Common myeloid progenitor, CD34-positive (primary cell): ENCODE results near the gene CBR1.
"Not testable (repeated sequence)": the region's sequence is repeated elsewhere in the genome, so short reads cannot be mapped to it uniquely, and the experiment has no call there.

Experiments used
- CTCF ChIA-PET: fragments of 350-600 bp; sonication (Branson Sonifier 250); formaldehyde crosslinking; loops from one replicate; lab custom pipeline; 2021; ENCODE audit warnings: antibody characterized with exemption; lab: Charles Lee
- POLR2A ChIA-PET: fragments of 350-600 bp; sonication (Branson Sonifier 250); formaldehyde crosslinking; loops from one replicate; lab custom pipeline; 2021; ENCODE audit warnings: antibody characterized with exemption; lab: Charles Lee
- DNase-seq, 3 donors: peaks; one replicate each; pipeline versions ENCODE4 v3.0.0 to v3.0.0-alpha.2; 2013
- H3K27ac ChIP-seq, 2 experiments: 1 replicate in 1 of 2; 2 replicates in 1 of 2; pipeline ENCODE4 v1.7.0; 2013; ENCODE audit warnings: inconsistent platforms in 2 of 2, low read length in 2 of 2, mild to moderate bottlenecking in 2 of 2, low read depth in 1 of 2, moderate library complexity in 1 of 2; ENCODE audit not compliant: severe bottlenecking in 2 of 2, insufficient read depth in 1 of 2, poor library complexity in 1 of 2
- H3K27me3 ChIP-seq, 5 experiments: replicated peaks in 2 of 5; 1 replicate in 3 of 5; 2 replicates in 2 of 5; pipeline versions ENCODE4 v1.6.1 to v1.7.0; 2013; ENCODE audit warnings: low read length in 4 of 5, mild to moderate bottlenecking in 2 of 5, moderate library complexity in 2 of 5, inconsistent platforms in 1 of 5; ENCODE audit not compliant: insufficient read depth in 5 of 5, control insufficient read depth in 4 of 5
- H3K36me3 ChIP-seq, 4 experiments: 1 replicate in 2 of 4; 2 replicates in 2 of 4; pipeline versions ENCODE4 v1.6.1 to v1.7.0; 2013; ENCODE audit warnings: low read length in 3 of 4, control low read depth in 1 of 4, mild to moderate bottlenecking in 1 of 4; ENCODE audit not compliant: control insufficient read depth in 4 of 4, insufficient read depth in 4 of 4
- H3K4me1 ChIP-seq, 4 experiments: 1 replicate in 3 of 4; 2 replicates in 1 of 4; pipeline versions ENCODE4 v1.6.1 to v1.7.1; 2013; ENCODE audit warnings: low read length in 3 of 4, mild to moderate bottlenecking in 3 of 4, control low read depth in 1 of 4, inconsistent platforms in 1 of 4, moderate library complexity in 1 of 4; ENCODE audit not compliant: control insufficient read depth in 4 of 4, insufficient read depth in 4 of 4; ENCODE audit errors: control extremely low read depth in 1 of 4
- H3K4me3 ChIP-seq, 7 experiments: 1 replicate in 4 of 7; 2 replicates in 3 of 7; pipeline versions ENCODE4 v1.5.1 to v1.7.0; 2013; ENCODE audit warnings: mild to moderate bottlenecking in 7 of 7, low read length in 6 of 7, moderate library complexity in 6 of 7, inconsistent platforms in 2 of 7, low read depth in 2 of 7, control low read depth in 1 of 7; ENCODE audit not compliant: insufficient read depth in 4 of 7, control insufficient read depth in 1 of 7; ENCODE audit errors: extremely low read depth in 1 of 7
- H3K9me3 ChIP-seq, 5 experiments: 1 replicate in 4 of 5; 2 replicates in 1 of 5; pipeline versions ENCODE4 v1.6.1 to v1.7.1; 2013; ENCODE audit warnings: low read length in 4 of 5, mild to moderate bottlenecking in 2 of 5, inconsistent platforms in 1 of 5, low read depth in 1 of 5, moderate library complexity in 1 of 5; ENCODE audit not compliant: control insufficient read depth in 4 of 5, insufficient read depth in 2 of 5; ENCODE audit errors: control extremely low read depth in 1 of 5
- WGBS: methylation state at CpG from one replicate; pipeline ENCODE4 v1.1.5; 2013; ENCODE audit not compliant: insufficient coverage; 5-methylcytosine and 5-hydroxymethylcytosine counted together

The CBR1 gene

GRCh38 chr21:36072453-36073162 lies 2.8 kb downstream of the CBR1 start:
- no peak overlapping the region for H3K4me3 ChIP-seq

GRCh38 chr21:36073181-36073580 lies 3.4 kb downstream of the CBR1 start:
- DNase-seq: peak in 1 of 3 donors; percentile 63
- POLR2A ChIA-PET: no interaction called here
- H3K36me3 ChIP-seq: peaks cover 0 to 18% (median 11%) of the 10 kb centered on the region in 4 experiments
- CTCF ChIA-PET: interaction anchor here (0.7 to 1.8 kb wide), 6 partner anchors 9 to 106 kb away, joined by 3 to 8 read pairs (median 4); no protein-coding TSS in a partner anchor
- peaks cover under 1 to 7% (median 4%) of the 10 kb centered on the region in 5 experiments for H3K9me3 ChIP-seq
- no peaks in the 10 kb centered on the region for H3K27me3 ChIP-seq
- H3K4me3 ChIP-seq: no peak overlapping the region
- peaks cover 0 to 40% (median 7%) of the 10 kb centered on the region in 4 experiments for H3K4me1 ChIP-seq
- WGBS: 26% methylated on average over 2 of the region's 3 CpGs
- no peak overlapping the region for H3K27ac ChIP-seq

More at GRCh38 chr21:36072453-36073162, 2.8 kb downstream of the CBR1 start:
- H3K27ac ChIP-seq: no peak overlapping the region
- peaks cover 0 to 37% (median 6%) of the 10 kb centered on the region in 4 experiments for H3K4me1 ChIP-seq
- CTCF ChIA-PET: interaction anchor here (0.7 to 1.8 kb wide), 4 partner anchors 10 to 106 kb away, joined by 3 to 8 read pairs (median 4); no protein-coding TSS in a partner anchor
- H3K36me3 ChIP-seq: peaks cover 0 to 18% (median 11%) of the 10 kb centered on the region in 4 experiments
- no peak for DNase-seq
- WGBS: 100% methylated on average over 11 of the region's 12 CpGs
- H3K27me3 ChIP-seq: no peaks in the 10 kb centered on the region
- H3K9me3 ChIP-seq: peaks cover 4 to 13% (median 4%) of the 10 kb centered on the region in 5 experiments
- POLR2A ChIA-PET: no interaction called here

- H3K36me3 ChIP-seq: peaks cover 0 to 18% (median 11%) of the 10 kb centered on the region in 4 experiments
- not testable (repeated sequence) for H3K9me3 ChIP-seq, H3K27me3 ChIP-seq, H3K27ac ChIP-seq, H3K4me3 ChIP-seq
- H3K4me1 ChIP-seq: peaks cover 0 to 43% (median 8%) of the 10 kb centered on the region in 4 experiments
- no CpG with 5 or more reads among the region's 5 CpGs for WGBS
- ChIA-PET CTCF (interaction anchor here (0.7 to 0.8 kb wide), 3 partner anchors 30 to 105 kb away, joined by 3 to 4 read pairs (median 3); no protein-coding TSS in a partner anchor), POLR2A (interaction anchor here (0.6 kb wide), 1 partner anchor 21 kb away, joined by 3 read pairs; no protein-coding TSS in a partner anchor)
- DNase-seq: peak in 1 of 3 donors; percentile 43
Observed at GRCh38 chr21:36073911-36074310, 4.1 kb downstream of the CBR1 start.

- peaks cover 0 to 2% (median 0%) of the 10 kb centered on the region in 5 experiments for H3K9me3 ChIP-seq
Observed at GRCh38 chr21:36075171-36075570, 5.3 kb downstream of the CBR1 start.

GRCh38 chr21:36075953-36076352 lies 6.1 kb downstream of the CBR1 start:
- Histone ChIP-seq H3K27ac (no peak overlapping the region), H3K36me3 (peaks cover 0 to 17% (median 11%) of the 10 kb centered on the region in 4 experiments), H3K4me1 (peaks cover 0 to 38% (median 12%) of the 10 kb centered on the region in 4 experiments), H3K9me3 (peaks cover 0 to 2% (median 0%) of the 10 kb centered on the region in 5 experiments), H3K4me3 (no peak overlapping the region), H3K27me3 (no peaks in the 10 kb centered on the region)
- ChIA-PET CTCF (interaction anchor here (1.1 to 2.1 kb wide), 4 partner anchors 9 to 28 kb away, joined by 3 to 9 read pairs (median 6); partner anchors contain the start of gene SETD4), POLR2A (no interaction called here)
- no peak for DNase-seq
- WGBS: 100% methylated on average over 4 of the region's 5 CpGs

More at GRCh38 chr21:36075171-36075570, 5.3 kb downstream of the CBR1 start:
- DNase-seq: no peak
- WGBS: 100% methylated on average over 2 of the region's 3 CpGs
- Histone ChIP-seq H3K36me3 (peaks cover 0 to 18% (median 11%) of the 10 kb centered on the region in 4 experiments), H3K27ac (no peak overlapping the region), H3K27me3 (no peaks in the 10 kb centered on the region), H3K4me1 (peaks cover 0 to 46% (median 13%) of the 10 kb centered on the region in 4 experiments), H3K4me3 (no peak overlapping the region)
- ChIA-PET POLR2A (no interaction called here), CTCF (interaction anchor here (1.3 kb wide), 1 partner anchor 20 kb away, joined by 3 read pairs; no protein-coding TSS in a partner anchor)

- CTCF ChIA-PET: interaction anchor here (0.6 to 2.1 kb wide), 5 partner anchors 10 to 27 kb away, joined by 3 to 9 read pairs (median 4); partner anchors contain the start of gene SETD4
- H3K4me3 ChIP-seq: peak overlapping the region in 1 of 7 experiments; percentile 58
- H3K9me3 ChIP-seq: peaks cover 0 to 2% (median 0%) of the 10 kb centered on the region in 5 experiments
- peak in 2 of 3 donors; percentile 53 to 68 for DNase-seq
- peaks cover 0 to 9% (median 5%) of the 10 kb centered on the region in 4 experiments for H3K36me3 ChIP-seq
- peaks cover 0 to 32% (median 10%) of the 10 kb centered on the region in 4 experiments for H3K4me1 ChIP-seq
- no peaks in the 10 kb centered on the region for H3K27me3 ChIP-seq
- no peak overlapping the region for H3K27ac ChIP-seq
- POLR2A ChIA-PET: interaction anchor here (0.9 kb wide), 1 partner anchor 17 kb away, joined by 3 read pairs; the partner anchor contains the start of gene SETD4
- WGBS: 71% methylated on average over 4 of the region's 7 CpGs
Observed at GRCh38 chr21:36076878-36077655, 7.2 kb downstream of the CBR1 start.
